GM03348 (cell line): ENCODE results near the gene ANKRA2.
A peak's percentile ranks its signal among the peaks of the same experiment; 100 is the strongest.

Source experiments
- DNase-seq: peaks from one replicate; pipeline ENCODE4 v3.0.0; 2012; ENCODE audit warnings: low spot score

The ANKRA2 gene

GRCh38 chr5:73565139-73565968, at the start of gene ANKRA2, which contains the start of gene UTP15:
Gene ANKRA2, minus strand, starts transcription at chr5:73565639. Its CDS starts 2,758 bp downstream, at chr5:73562881.
Gene UTP15, plus strand, starts transcription at chr5:73565743. Its CDS starts 1,602 bp downstream, at chr5:73567345.
- peak; percentile 97 for DNase-seq

- no peak for DNase-seq
These were observed 49.6 kb upstream of the ANKRA2 start for GRCh38 chr5:73615085-73615484.

- no peak for DNase-seq
These were observed 47.4 kb upstream of the ANKRA2 start for GRCh38 chr5:73612799-73613198.

GRCh38 chr5:73607228-73607627, 41.8 kb upstream of the ANKRA2 start:
- DNase-seq: no peak

GRCh38 chr5:73606206-73606753, 40.8 kb upstream of the ANKRA2 start:
- no peak for DNase-seq

- peak; percentile 12 for DNase-seq
These were observed 40.0 kb upstream of the ANKRA2 start for GRCh38 chr5:73605223-73606087.

GRCh38 chr5:73603998-73604397, 38.6 kb upstream of the ANKRA2 start:
- DNase-seq: no peak

GRCh38 chr5:73599380-73599779, 33.9 kb upstream of the ANKRA2 start:
- no peak for DNase-seq

GRCh38 chr5:73596705-73597328, 31.4 kb upstream of the ANKRA2 start:
- no peak for DNase-seq

- peak; percentile 9 for DNase-seq
These were observed 27.1 kb upstream of the ANKRA2 start for GRCh38 chr5:73592551-73592950.

GRCh38 chr5:73591698-73592501, 26.5 kb upstream of the ANKRA2 start:
- no peak for DNase-seq

- DNase-seq: peak; percentile 79
These were observed 25.8 kb upstream of the ANKRA2 start for GRCh38 chr5:73591102-73591695.

- DNase-seq: no peak
These were observed 22.5 kb upstream of the ANKRA2 start for GRCh38 chr5:73587923-73588322.

- DNase-seq: no peak
These were observed 17.1 kb upstream of the ANKRA2 start for GRCh38 chr5:73582285-73583145.

GRCh38 chr5:73565969-73566547, 619 bp upstream of the ANKRA2 start:
- DNase-seq: no peak

- DNase-seq: peak; percentile 19
These were observed 764 bp downstream of the ANKRA2 start for GRCh38 chr5:73564675-73565074.

GRCh38 chr5:73564018-73564417, 1.4 kb downstream of the ANKRA2 start:
- no peak for DNase-seq

- DNase-seq: no peak
These were observed 6.5 kb downstream of the ANKRA2 start for GRCh38 chr5:73558950-73559349.

- no peak for DNase-seq
These were observed 12.8 kb downstream of the ANKRA2 start for GRCh38 chr5:73552642-73553041.
